Head of caudate nucleus (tissue), 42 donors: ENCODE results near the gene RNF113B.
A peak's percentile ranks its signal among the peaks of the same experiment; 100 is the strongest.

ENCODE experiments used
- DNase-seq, 42 donors: peaks; one replicate each; pipeline versions ENCODE4 v3.0.0 to v3.0.0-alpha.2; 2020 to 2021; ENCODE audit warnings: mixed read lengths in 7 of 42
- intact Hi-C: fragments of 100-400 bp; cut with DNase I; formaldehyde crosslinking; loops from one replicate; pipeline ENCODE4 v1.15.0; 2022

The RNF113B gene

GRCh38 chr13:98182153-98182552 lies 5.1 kb upstream of the RNF113B start:
- DNase-seq, result no peak
- intact Hi-C loops, result no loop called here

- intact Hi-C loops, result no loop called here
- DNase-seq, result no peak
Measured at GRCh38 chr13:98181111-98181815, 4.2 kb upstream of the RNF113B start.

GRCh38 chr13:98180092-98180491 lies 3.0 kb upstream of the RNF113B start:
- DNase-seq, result no peak
- intact Hi-C loops, result no loop called here

- intact Hi-C loops, result no loop called here
- no peak for DNase-seq
Measured at GRCh38 chr13:98175823-98176222, 1.2 kb downstream of the RNF113B start.

GRCh38 chr13:98175043-98175442 lies 2.0 kb downstream of the RNF113B start:
- intact Hi-C loops, result no loop called here
- no peak for DNase-seq

GRCh38 chr13:98174307-98174706 lies 2.8 kb downstream of the RNF113B start:
- no peak for DNase-seq
- intact Hi-C loops, result no loop called here

GRCh38 chr13:98173431-98174152 lies 3.5 kb downstream of the RNF113B start:
- peak in 1 of 42 donors; percentile 4 for DNase-seq
- intact Hi-C loops, result no loop called here

GRCh38 chr13:98172590-98173422 lies 4.3 kb downstream of the RNF113B start:
- DNase-seq, result no peak
- intact Hi-C loops, result no loop called here

GRCh38 chr13:98171900-98172589 lies 5.0 kb downstream of the RNF113B start:
- peak in 35 of 42 donors; percentile 12 to 68 (median 37) for DNase-seq
- intact Hi-C loops, result no loop called here

- DNase-seq, result no peak
- intact Hi-C loops, result no loop called here
Measured at GRCh38 chr13:98169331-98169730, 7.7 kb downstream of the RNF113B start.

GRCh38 chr13:98162935-98163334 lies 14.1 kb downstream of the RNF113B start:
- intact Hi-C loops, result no loop called here
- DNase-seq, result no peak

GRCh38 chr13:98158172-98158899 lies 18.7 kb downstream of the RNF113B start:
- DNase-seq, result no peak
- intact Hi-C loops, result no loop called here

- DNase-seq, result no peak
- intact Hi-C loops, result no loop called here
Measured at GRCh38 chr13:98157609-98158008, 19.5 kb downstream of the RNF113B start.

GRCh38 chr13:98157188-98157587 lies 19.9 kb downstream of the RNF113B start:
- intact Hi-C loops, result no loop called here
- no peak for DNase-seq

- intact Hi-C loops, result no loop called here
- no peak for DNase-seq
Measured at GRCh38 chr13:98156259-98156658, 20.8 kb downstream of the RNF113B start.

- intact Hi-C loops, result no loop called here
- no peak for DNase-seq
Measured at GRCh38 chr13:98155475-98156109, 21.5 kb downstream of the RNF113B start.

GRCh38 chr13:98150832-98151479 lies 26.1 kb downstream of the RNF113B start:
- intact Hi-C loops, result no loop called here

GRCh38 chr13:98147521-98147920 lies 29.5 kb downstream of the RNF113B start:
- no peak for DNase-seq
- intact Hi-C loops, result no loop called here

More at GRCh38 chr13:98150832-98151479, 26.1 kb downstream of the RNF113B start:
- DNase-seq, result no peak
